ENCODE measurements around the gene KRTAP4-7. TPM values are rescaled to one million over a fixed set of nuclear protein-coding genes. Genes with fewer than 3 reads are reported as not detected.
"Not testable (repeated sequence)": the region's sequence is repeated elsewhere in the genome, so short reads cannot be mapped to it uniquely, and the experiment has no call there.

KRTAP4-7 gene
- total RNA-seq, 4 donors from 2014 or later = 0.54 to 73.1 (median 2.4) TPM; not detected in 1

DNA sequence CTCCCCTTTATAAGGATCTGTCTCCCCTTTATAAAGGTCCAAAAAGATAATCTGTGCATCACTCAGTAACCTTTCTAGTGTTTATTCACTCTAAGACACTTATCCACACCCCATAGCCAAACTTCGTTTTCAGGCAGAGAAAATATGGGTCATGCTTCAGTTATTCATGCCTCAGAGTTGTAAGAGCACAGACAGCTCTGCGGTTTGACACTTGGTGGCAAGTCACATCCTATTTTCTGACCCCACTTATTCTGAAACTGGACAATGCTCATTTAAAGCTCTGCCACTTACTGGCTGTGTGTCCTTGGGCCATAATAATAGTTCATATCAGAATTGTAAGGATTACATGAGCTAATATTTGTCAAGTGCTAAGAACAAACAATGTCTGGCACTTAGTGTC, 34.8 kb upstream of the KRTAP4-7 start:
- no peak overlapping the region for H3K4me3 ChIP-seq (ENCODE audit: low read depth, poor library complexity, severe bottlenecking)
- WGBS, 2 donors = 50 to 75% methylated on average over 2 of the region's 2 CpGs
- no peak for DNase-seq (ENCODE audit: low spot score in 2 of 2)
- TF ChIP-seq, protein P1, sequence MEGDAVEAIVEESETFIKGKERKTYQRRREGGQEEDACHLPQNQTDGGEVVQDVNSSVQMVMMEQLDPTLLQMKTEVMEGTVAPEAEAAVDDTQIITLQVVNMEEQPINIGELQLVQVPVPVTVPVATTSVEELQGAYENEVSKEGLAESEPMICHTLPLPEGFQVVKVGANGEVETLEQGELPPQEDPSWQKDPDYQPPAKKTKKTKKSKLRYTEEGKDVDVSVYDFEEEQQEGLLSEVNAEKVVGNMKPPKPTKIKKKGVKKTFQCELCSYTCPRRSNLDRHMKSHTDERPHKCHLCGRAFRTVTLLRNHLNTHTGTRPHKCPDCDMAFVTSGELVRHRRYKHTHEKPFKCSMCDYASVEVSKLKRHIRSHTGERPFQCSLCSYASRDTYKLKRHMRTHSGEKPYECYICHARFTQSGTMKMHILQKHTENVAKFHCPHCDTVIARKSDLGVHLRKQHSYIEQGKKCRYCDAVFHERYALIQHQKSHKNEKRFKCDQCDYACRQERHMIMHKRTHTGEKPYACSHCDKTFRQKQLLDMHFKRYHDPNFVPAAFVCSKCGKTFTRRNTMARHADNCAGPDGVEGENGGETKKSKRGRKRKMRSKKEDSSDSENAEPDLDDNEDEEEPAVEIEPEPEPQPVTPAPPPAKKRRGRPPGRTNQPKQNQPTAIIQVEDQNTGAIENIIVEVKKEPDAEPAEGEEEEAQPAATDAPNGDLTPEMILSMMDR (IDR thresholded peaks at IDR 0.05) = no peak
- TF ChIP-seq POLR2A (IDR thresholded peaks at IDR 0.05) = no peak
- intact Hi-C loops (cut with DNase I; ENCODE audit: low total_unique reads) = no loop called here

DNA sequence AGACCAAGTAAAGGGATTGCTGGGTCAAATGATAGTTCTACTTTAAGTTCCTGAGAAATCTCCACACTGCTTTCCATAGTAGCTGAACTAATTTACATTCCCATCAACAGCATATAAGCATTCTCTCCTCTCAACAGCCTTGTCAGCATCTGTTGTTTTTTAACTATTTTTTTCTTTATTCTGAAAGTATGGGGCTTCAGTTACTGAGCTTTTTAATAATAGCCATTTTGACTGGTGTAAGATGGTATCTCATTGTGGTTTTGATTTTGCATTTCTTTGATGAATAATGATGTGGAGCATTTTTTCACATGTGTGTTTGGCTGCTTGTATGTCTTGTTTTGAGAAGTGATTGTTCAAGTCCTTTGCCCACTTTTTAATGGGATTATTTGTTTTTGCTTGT, 31.4 kb upstream of the KRTAP4-7 start:
- H3K4me3 ChIP-seq (ENCODE audit: low read depth, poor library complexity, severe bottlenecking) = no peak overlapping the region
- no peak for DNase-seq (ENCODE audit: low spot score in 2 of 2)
- intact Hi-C loops (cut with DNase I; ENCODE audit: low total_unique reads) = no loop called here
- TF ChIP-seq, protein P1 (IDR thresholded peaks at IDR 0.05) = no peak
- no peak for TF ChIP-seq POLR2A (IDR thresholded peaks at IDR 0.05)

DNA sequence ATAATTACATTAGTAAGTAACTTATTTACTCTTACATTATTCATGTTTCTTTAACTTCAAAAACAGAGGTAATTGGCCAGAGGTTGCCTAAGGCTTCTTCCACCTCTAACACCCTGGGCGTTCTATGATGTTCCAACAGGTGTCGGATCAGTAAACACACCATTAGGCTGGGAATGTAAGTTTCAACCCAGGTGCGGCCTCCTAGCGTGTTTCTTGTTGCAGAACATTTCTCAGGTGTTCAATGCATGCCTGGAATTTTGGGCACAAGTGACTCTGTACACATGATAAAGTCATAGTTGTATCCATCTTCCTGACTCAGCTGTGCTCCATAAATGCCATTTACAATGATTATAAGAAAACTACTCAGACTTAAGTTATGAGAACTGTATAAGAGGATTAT, 29.9 kb upstream of the KRTAP4-7 start:
- H3K4me3 ChIP-seq (ENCODE audit: low read depth, poor library complexity, severe bottlenecking) = no peak overlapping the region
- DNase-seq (ENCODE audit: low spot score in 2 of 2) = no peak
- intact Hi-C loops (cut with DNase I; ENCODE audit: low total_unique reads) = no loop called here
- TF ChIP-seq POLR2A (IDR thresholded peaks at IDR 0.05) = no peak
- TF ChIP-seq, protein P1 (IDR thresholded peaks at IDR 0.05) = no peak
- 93 to 97% methylated on average over 4 of the region's 4 CpGs for WGBS, 2 donors

DNA sequence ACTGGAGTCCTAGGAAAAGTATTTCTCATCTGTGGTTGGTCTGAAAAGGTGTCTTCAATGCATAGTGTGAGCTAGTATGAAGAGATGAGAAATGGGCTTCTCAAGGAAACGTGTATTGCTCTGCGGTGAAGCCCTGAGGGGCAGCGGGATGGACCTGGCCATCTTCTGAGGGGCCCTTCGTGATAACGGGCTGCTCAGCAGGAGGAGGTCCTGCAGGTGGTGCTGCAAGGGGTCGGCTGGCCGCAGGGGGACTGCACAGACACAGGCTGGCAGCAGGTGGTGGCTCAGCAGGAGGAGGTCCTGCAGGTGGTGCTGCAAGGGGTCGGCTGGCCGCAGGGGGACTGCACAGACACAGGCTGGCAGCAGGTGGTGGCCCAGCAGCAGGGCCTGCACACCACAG, 29.4 kb upstream of the KRTAP4-7 start:
- intact Hi-C loops (cut with DNase I; ENCODE audit: low total_unique reads); H3K4me3 ChIP-seq (ENCODE audit: low read depth, poor library complexity, severe bottlenecking); DNase-seq (ENCODE audit: low spot score in 2 of 2): not testable (repeated sequence)
- 81 to 84% methylated on average over 7 of the region's 9 CpGs for WGBS, 2 donors

DNA sequence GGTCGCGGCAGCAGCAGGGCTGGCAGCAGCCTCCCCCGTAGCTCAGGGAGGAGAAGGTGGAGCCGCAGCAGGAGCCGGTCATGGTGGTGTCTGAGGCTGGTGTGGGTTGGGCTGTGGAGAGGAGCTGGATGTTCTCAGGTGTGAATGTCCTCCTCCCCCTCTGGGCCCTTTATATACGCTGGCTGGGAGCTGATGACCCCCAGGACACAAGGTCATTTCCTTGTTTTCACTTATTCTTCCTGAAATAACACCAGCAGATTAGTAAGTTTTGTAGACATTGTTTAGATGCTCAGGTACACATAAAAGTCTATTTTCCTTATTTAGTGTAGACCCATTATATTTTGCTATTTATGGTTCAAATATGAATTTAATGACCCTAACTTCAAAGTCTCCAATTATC, 28.8 kb upstream of the KRTAP4-7 start, which contains the start of gene KRTAP2-2:
Gene KRTAP2-2, minus strand, starts transcription at position 101 of the 400 bp plus-strand sequence. Its CDS starts 19 bp downstream, at position 82.
- H3K4me3 ChIP-seq (ENCODE audit: low read depth, poor library complexity, severe bottlenecking); DNase-seq (ENCODE audit: low spot score in 2 of 2); intact Hi-C loops (cut with DNase I; ENCODE audit: low total_unique reads): not testable (repeated sequence)
- 87 to 90% methylated on average over 1 to 3 of the region's 6 CpGs for WGBS, 2 donors

DNA sequence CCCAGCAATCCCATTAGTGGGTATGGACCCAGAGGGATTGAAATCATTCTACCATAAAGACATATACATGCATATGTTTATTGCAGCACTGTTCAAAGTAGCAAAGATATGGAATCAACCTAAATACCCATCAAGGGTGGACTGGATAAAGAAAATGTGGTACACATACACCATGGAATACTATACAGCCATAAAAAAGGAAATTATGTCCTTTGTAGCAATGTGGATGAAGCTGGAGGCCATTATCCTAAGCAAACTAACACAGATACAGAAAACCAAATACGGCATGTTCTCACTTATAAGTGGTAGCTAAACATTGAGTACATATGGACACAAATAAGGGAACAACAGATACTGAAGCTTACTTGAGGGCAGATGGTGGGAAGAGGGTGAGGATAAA, 26.4 kb upstream of the KRTAP4-7 start:
- no peak overlapping the region for H3K4me3 ChIP-seq (ENCODE audit: low read depth, poor library complexity, severe bottlenecking)
- intact Hi-C loops (cut with DNase I; ENCODE audit: low total_unique reads) = no loop called here
- WGBS, 2 donors = 91 to 95% methylated on average over 1 of the region's 1 CpG
- DNase-seq (ENCODE audit: low spot score in 2 of 2) = no peak
- no peak for TF ChIP-seq POLR2A (IDR thresholded peaks at IDR 0.05)
- TF ChIP-seq, protein P1 (IDR thresholded peaks at IDR 0.05) = no peak

DNA sequence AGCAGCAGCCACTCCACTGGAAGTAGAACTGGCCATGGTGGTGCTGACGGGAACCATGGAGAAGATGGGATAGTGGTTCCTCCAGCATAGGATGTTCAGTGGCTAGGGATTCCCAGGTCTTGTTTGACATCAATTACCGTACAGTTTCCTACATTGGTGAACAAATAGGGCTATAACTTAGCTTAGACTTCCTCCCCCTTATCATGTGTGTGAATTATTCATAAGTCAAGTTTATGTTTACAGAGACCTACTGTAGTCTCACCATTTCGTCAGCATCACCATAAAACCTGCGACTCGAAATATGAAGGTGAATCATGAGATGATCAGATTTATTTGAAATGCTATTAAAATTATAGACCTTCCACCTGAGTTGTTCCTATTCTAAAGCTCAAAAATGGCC, 25.2 kb upstream of the KRTAP4-7 start:
- TF ChIP-seq, protein P1 (IDR thresholded peaks at IDR 0.05) = no peak
- no peak for TF ChIP-seq POLR2A (IDR thresholded peaks at IDR 0.05)
- no peak for DNase-seq (ENCODE audit: low spot score in 2 of 2)
- intact Hi-C loops (cut with DNase I; ENCODE audit: low total_unique reads) = no loop called here
- no peak overlapping the region for H3K4me3 ChIP-seq (ENCODE audit: low read depth, poor library complexity, severe bottlenecking)
- WGBS, 2 donors = 90 to 93% methylated on average over 5 of the region's 5 CpGs

DNA sequence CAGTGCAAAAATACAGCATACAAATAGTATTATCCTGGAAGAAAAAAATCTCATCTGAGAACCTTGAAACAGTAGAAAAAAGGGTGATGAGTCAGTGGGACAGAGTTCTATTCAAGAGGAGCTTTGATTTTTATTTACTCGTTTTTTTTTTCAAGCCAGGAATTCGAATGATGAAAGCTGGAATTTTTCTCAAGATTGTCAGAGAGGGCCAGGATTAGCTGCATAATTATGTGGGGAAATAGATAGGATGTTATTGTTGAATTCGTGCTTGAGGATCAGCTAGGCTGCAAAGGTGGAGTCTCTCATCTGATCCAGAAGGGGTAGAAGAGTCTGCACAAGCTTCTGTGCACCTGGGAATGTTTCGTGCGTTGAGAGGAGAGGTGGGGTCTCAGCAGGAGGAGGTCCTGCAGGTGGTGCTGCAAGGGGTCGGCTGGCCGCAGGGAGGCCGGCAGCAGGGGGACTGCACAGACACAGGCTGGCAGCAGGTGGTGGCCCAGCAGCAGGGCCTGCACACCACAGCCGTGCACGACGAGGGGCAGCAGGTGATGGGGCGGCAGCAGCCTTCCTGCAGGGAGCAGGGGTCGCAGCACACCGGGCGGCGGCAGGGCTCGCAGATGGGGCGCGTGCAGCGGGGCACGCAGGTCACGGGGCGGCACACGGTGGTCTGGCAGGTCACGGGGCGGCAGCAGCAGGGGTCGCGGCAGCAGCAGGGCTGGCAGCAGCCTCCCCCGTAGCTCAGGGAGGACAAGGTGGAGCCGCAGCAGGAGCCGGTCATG, 24.5 kb upstream of the KRTAP4-7 start:
- DNase-seq (ENCODE audit: low spot score in 2 of 2); intact Hi-C loops (cut with DNase I; ENCODE audit: low total_unique reads); H3K4me3 ChIP-seq (ENCODE audit: low read depth, poor library complexity, severe bottlenecking): not testable (repeated sequence)
- 50 to 55% methylated on average over 8 of the region's 31 CpGs for WGBS, 2 donors

All from lower leg skin (tissue), 4 donors.